Uterus (tissue), 2 donors: Measurements from ENCODE around the gene SUGCT.
"Not testable (repeated sequence)": the region's sequence is repeated elsewhere in the genome, so short reads cannot be mapped to it uniquely, and the experiment has no call there.

ENCODE experiments used
- POLR2A ChIP-seq, 2 donors: fragments of 450-650 bp; IDR thresholded peaks; one replicate each; pipeline ENCODE4 v1.6.1; 2016; ENCODE audit warnings: antibody characterized with exemption in 2 of 2, mild to moderate bottlenecking in 1 of 2, moderate library complexity in 1 of 2
- TF ChIP-seq, protein P1 (sequence below), 4 experiments: fragments of 200-600 bp in 2 of 4; fragments of 450-650 bp in 2 of 4; sonication (generic) in 2 of 4; IDR thresholded peaks; one replicate each; pipeline ENCODE4 v1.5.1; 2016 to 2019; ENCODE audit warnings: antibody characterized with exemption in 4 of 4, mild to moderate bottlenecking in 2 of 4, moderate library complexity in 1 of 4

DNA sequence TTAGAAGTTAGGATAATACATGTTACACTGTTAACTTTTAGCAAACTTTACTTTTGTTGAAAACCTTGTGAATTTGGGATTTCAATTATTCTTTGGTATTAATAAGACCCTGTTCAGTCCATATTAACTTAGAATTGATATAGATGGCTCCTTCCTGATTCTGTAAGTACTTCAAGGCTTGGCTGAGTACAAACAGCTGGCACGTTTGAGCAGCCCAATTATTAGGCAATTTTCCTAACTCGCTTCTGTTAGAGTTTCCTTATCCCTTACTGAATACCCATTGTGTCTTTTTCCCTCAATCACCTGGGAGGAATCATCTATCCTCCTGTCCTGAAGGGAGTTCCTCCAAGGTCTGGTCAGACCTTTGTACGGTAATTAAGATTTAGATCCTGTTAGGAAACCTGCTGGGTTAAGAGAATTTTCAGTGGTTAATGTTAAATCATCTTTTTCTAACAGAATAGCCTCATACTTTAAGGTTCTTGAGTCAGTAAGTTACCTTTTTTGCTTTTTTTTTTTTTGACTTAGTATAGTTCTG, 10.9 kb downstream of the SUGCT start:
- TF ChIP-seq, protein P1, sequence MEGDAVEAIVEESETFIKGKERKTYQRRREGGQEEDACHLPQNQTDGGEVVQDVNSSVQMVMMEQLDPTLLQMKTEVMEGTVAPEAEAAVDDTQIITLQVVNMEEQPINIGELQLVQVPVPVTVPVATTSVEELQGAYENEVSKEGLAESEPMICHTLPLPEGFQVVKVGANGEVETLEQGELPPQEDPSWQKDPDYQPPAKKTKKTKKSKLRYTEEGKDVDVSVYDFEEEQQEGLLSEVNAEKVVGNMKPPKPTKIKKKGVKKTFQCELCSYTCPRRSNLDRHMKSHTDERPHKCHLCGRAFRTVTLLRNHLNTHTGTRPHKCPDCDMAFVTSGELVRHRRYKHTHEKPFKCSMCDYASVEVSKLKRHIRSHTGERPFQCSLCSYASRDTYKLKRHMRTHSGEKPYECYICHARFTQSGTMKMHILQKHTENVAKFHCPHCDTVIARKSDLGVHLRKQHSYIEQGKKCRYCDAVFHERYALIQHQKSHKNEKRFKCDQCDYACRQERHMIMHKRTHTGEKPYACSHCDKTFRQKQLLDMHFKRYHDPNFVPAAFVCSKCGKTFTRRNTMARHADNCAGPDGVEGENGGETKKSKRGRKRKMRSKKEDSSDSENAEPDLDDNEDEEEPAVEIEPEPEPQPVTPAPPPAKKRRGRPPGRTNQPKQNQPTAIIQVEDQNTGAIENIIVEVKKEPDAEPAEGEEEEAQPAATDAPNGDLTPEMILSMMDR (IDR thresholded peaks at IDR 0.05), result not testable (repeated sequence)
- not testable (repeated sequence) for TF ChIP-seq POLR2A (IDR thresholded peaks at IDR 0.05)
